ENCODE data around the gene PRDM16. TPM values are rescaled to one million over a fixed set of nuclear protein-coding genes. Genes with fewer than 3 reads are reported as not detected.

The PRDM16 gene
- total RNA-seq, 1 donor: 6.5 TPM

DNA sequence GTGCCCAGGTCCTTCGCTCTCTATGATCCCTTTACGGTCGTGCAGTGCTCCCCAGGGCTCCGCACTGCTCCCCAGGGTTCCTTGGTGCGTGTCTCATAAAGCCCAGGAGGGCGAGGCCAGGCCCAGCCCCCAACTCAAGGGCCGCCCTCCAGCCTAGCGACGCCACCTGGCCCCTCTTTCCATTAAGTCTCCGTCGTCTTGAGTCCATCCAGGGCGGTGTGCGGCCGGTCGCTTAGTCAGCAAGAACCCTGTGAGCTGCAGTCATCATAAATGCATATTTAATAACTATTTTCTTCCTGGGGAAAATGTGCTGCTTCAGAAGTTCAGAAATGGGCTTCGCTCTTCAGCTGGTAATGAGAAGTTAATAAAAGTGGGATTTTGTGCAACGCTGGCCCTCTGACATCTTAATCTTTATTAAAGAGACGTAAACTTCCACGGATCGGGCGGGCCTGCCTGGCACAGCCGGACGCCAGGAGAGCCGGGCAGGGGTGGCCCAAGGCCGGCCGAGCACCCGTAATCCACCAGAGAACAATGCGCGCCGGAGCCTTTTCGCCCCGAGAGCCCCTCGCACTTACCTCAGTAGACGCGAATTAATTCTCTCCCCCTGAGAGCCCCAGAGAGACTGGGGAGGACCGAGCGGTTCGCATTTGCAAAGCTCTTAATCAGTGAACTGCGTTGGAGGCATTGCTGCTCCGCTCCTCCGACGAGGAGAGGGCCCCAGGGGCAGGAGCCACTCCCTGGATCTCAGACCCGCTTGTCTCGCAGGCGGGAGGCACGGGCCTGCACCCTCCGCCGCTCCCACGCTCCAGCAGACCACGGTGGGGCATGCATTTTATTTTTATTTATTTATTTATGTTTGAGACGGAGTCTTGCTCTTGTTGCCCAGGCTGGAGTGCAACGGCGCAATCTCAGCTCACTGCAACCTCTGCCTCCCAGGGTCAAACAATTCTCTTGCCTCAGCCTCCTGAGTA lies 197.1 kb downstream of the PRDM16 start:
- Histone ChIP-seq H3K4me1 (ENCODE audit: insufficient read depth, low read length) (no peaks in the 10 kb centered on the region), H3K4me2 (ENCODE audit: insufficient read depth, low read length) (no peak overlapping the region), H3K9me3 (ENCODE audit: low read depth, low read length) (no peaks in the 10 kb centered on the region)

DNA sequence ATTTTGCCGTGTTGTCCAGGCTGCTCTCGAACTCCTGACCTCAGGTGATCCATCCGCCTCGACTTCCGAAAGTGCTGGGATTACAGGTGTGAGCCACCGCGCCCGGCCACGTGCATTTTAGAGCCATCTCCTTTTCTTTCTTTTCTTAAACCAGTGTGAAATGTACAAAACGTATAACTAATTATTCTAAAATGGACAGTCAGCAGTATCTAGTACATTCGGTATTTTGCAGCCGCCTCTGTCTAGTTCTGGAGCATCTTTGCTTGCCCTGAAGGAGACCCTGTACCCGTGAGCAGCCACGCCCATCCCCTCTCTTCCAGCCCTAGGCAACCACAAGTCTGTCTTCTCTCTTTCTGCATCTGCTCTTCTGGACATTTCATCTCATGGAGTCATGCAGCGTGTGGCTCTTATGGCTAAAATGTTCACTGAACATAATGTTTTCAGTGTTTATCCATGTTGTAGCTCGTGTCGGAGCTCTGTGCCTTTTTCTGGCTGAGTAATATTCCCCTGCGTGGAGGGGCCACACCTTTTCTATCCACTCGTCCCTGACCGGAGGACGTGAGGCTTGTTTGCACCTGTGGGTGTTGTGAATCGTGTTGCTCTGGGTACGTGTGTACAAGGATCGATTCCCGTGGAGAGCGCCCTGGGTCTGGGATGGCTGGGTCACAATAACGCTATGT lies 198.0 kb downstream of the PRDM16 start:
- Histone ChIP-seq H4K20me1 (ENCODE audit: insufficient read depth, low read length) (peaks cover 11% of the 10 kb centered on the region), H3K79me2 (ENCODE audit: insufficient read depth, low read length) (no peaks in the 10 kb centered on the region), H3K27ac (ENCODE audit: low read depth, low read length) (no peak overlapping the region), H3K36me3 (ENCODE audit: insufficient read depth, low read length) (no peaks in the 10 kb centered on the region), H3K4me3 (ENCODE audit: insufficient read depth, low read length) (no peak overlapping the region), H3K4me1 (ENCODE audit: insufficient read depth, low read length) (no peaks in the 10 kb centered on the region), H3K9me3 (ENCODE audit: low read depth, low read length) (no peaks in the 10 kb centered on the region), H3K4me2 (ENCODE audit: insufficient read depth, low read length) (no peak overlapping the region), H3K27me3 (ENCODE audit: insufficient read depth, low read length) (no peaks in the 10 kb centered on the region), H2AFZ (ENCODE audit: low read length) (no peak overlapping the region)
- no peak for TF ChIP-seq CTCF (IDR thresholded peaks at IDR 0.05; ENCODE audit: extremely low read depth, low read depth, low read length)
- DNase-seq (ENCODE audit: insufficient read length, low spot score, missing footprints): no peak

More for the DNA sequence above, 197.1 kb downstream of the PRDM16 start:
- no peaks in the 10 kb centered on the region for H3K79me2 ChIP-seq (ENCODE audit: insufficient read depth, low read length)
- H4K20me1 ChIP-seq (ENCODE audit: insufficient read depth, low read length): peaks cover 14% of the 10 kb centered on the region
- H3K4me3 ChIP-seq (ENCODE audit: insufficient read depth, low read length): no peak overlapping the region
- H3K27ac ChIP-seq (ENCODE audit: low read depth, low read length): no peak overlapping the region
- TF ChIP-seq CTCF (IDR thresholded peaks at IDR 0.05; ENCODE audit: extremely low read depth, low read depth, low read length): no peak
- no peak for DNase-seq (ENCODE audit: insufficient read length, low spot score, missing footprints)
- H3K36me3 ChIP-seq (ENCODE audit: insufficient read depth, low read length): no peaks in the 10 kb centered on the region
- no peak overlapping the region for H2AFZ ChIP-seq (ENCODE audit: low read length)
- H3K27me3 ChIP-seq (ENCODE audit: insufficient read depth, low read length): no peaks in the 10 kb centered on the region

DNA sequence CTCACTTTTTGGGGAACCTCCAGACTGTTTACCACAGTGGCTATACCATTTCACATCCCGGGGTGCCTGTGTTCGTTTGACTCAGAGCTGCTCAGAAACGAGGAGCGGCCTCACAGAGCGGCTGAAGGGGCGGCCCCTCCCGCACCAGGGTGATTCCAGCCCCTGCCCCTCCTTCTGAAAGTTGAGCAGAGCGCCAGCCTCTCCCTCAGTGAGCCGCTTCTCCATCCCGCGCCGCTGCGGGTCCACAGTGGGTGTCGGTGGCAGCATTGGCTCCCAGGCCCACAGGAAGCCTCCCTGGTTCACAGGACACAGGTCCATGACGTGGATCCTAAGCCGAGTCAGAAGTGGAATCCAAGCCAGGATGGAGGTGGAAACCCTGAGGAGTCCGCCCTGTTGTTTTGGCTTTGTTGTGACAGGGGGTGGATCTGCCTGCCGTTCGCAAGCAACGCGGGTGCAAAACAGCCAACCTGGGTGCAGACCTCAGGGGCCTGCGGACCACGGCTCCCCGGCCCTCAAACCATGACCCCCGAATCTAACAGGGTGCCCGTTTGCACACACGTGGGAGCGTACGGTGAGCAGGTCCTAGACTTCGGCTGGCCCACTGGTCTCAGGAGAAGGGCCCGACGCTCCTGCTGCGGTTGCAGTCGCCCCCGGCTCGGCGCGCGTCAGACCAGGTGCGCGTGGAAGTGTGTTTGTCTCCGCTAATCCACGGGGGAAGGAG lies 198.7 kb downstream of the PRDM16 start:
- H3K36me3 ChIP-seq (ENCODE audit: insufficient read depth, low read length): no peaks in the 10 kb centered on the region
- H3K27me3 ChIP-seq (ENCODE audit: insufficient read depth, low read length): no peaks in the 10 kb centered on the region
- no peak overlapping the region for H3K27ac ChIP-seq (ENCODE audit: low read depth, low read length)
- no peaks in the 10 kb centered on the region for H3K9me3 ChIP-seq (ENCODE audit: low read depth, low read length)
- no peak overlapping the region for H2AFZ ChIP-seq (ENCODE audit: low read length)
- H3K4me1 ChIP-seq (ENCODE audit: insufficient read depth, low read length): no peaks in the 10 kb centered on the region
- TF ChIP-seq CTCF (IDR thresholded peaks at IDR 0.05; ENCODE audit: extremely low read depth, low read depth, low read length): no peak
- no peak overlapping the region for H3K4me3 ChIP-seq (ENCODE audit: insufficient read depth, low read length)
- no peaks in the 10 kb centered on the region for H3K79me2 ChIP-seq (ENCODE audit: insufficient read depth, low read length)
- peaks cover 11% of the 10 kb centered on the region for H4K20me1 ChIP-seq (ENCODE audit: insufficient read depth, low read length)
- no peak overlapping the region for H3K4me2 ChIP-seq (ENCODE audit: insufficient read depth, low read length)
- DNase-seq (ENCODE audit: insufficient read length, low spot score, missing footprints): no peak

All from osteoblast (primary cell).